ENCODE results near the gene ATP6V0D1.

Gene ATP6V0D1

GRCh38 chr16:67388191-67388590 lies 92.8 kb downstream of the ATP6V0D1 start:
- no peak for DNase-seq (ENCODE audit: low read depth)
- no peak for TF ChIP-seq POLR2A (IDR thresholded peaks at IDR 0.05; ENCODE audit: extremely low read depth, insufficient read length)
- TF ChIP-seq MAX (IDR thresholded peaks at IDR 0.05; ENCODE audit: low read depth, low read length) = no peak
- no peak for TF ChIP-seq MYC (IDR thresholded peaks at IDR 0.05; ENCODE audit: low read depth, low read length)
- no peak for TF ChIP-seq CTCF (IDR thresholded peaks at IDR 0.05; ENCODE audit: low read depth, low read length)
- H3K4me3 ChIP-seq (ENCODE audit: low read depth, low read length) = no peak overlapping the region

Measured in NB4 (cell line).